ENCODE data around the gene EVX2. TPM values are rescaled to one million over a fixed set of nuclear protein-coding genes. Genes with fewer than 3 reads are reported as not detected.
A peak's percentile ranks its signal among the peaks of the same experiment; 100 is the strongest.

Gene EVX2
- total RNA-seq, 1 experiment from 2014 or later, result not detected

- ChIA-PET CTCF (interaction anchor here (0.6 to 3.9 kb wide), 9 partner anchors 16 to 1392 kb away, joined by 3 to 65 read pairs (median 5); partner anchors contain the start of gene LNPK), POLR2A (no interaction called here)
- H3K27ac Mint-ChIP-seq (ENCODE audit: low read depth, unreplicated experiment), result no peak overlapping the region
- no peak overlapping the region for H3K4me3 Mint-ChIP-seq (ENCODE audit: unreplicated experiment)
- intact Hi-C loops (cut with micrococcal nuclease), result loop anchor here (10.0 kb wide), 1 partner anchor 125 kb away; no protein-coding TSS in a partner anchor
- peaks cover 6% of the 10 kb centered on the region for H3K36me3 Mint-ChIP-seq (ENCODE audit: insufficient read depth, unreplicated experiment)
- BruUV-seq (replicated peaks), result no TSS peak
- DNase-seq (ENCODE audit: unreplicated experiment), result no peak
- peaks cover 11% of the 10 kb centered on the region for H3K4me1 Mint-ChIP-seq (ENCODE audit: insufficient read depth, unreplicated experiment)
- H3K9me3 Mint-ChIP-seq (ENCODE audit: unreplicated experiment), result no peaks in the 10 kb centered on the region
- H3K27me3 Mint-ChIP-seq (ENCODE audit: insufficient read depth, unreplicated experiment), result peaks cover 86% of the 10 kb centered on the region
- TF ChIP-seq CTCF (IDR thresholded peaks at IDR 0.05; ENCODE audit: unreplicated experiment), result no peak
These were observed 6.2 kb upstream of the EVX2 start for GRCh38 chr2:176089843-176090395.

GRCh38 chr2:176088937-176089842 is 5.4 kb upstream of the EVX2 start:
- CTCF ChIA-PET, result interaction anchor here (0.5 to 3.9 kb wide), 34 partner anchors 9 to 1392 kb away, joined by 3 to 65 read pairs (median 4); partner anchors contain the start of gene LNPK
- no peak for DNase-seq (ENCODE audit: unreplicated experiment)
- peaks cover 86% of the 10 kb centered on the region for H3K27me3 Mint-ChIP-seq (ENCODE audit: insufficient read depth, unreplicated experiment)
- POLR2A ChIA-PET, result interaction anchor here (0.6 to 3.1 kb wide), 3 partner anchors 399 to 756 kb away, joined by 3 to 12 read pairs (median 3); no protein-coding TSS in a partner anchor
- H3K36me3 Mint-ChIP-seq (ENCODE audit: insufficient read depth, unreplicated experiment), result peaks cover 6% of the 10 kb centered on the region
- H3K9me3 Mint-ChIP-seq (ENCODE audit: unreplicated experiment), result no peaks in the 10 kb centered on the region
- H3K27ac Mint-ChIP-seq (ENCODE audit: low read depth, unreplicated experiment), result no peak overlapping the region
- peaks cover 11% of the 10 kb centered on the region for H3K4me1 Mint-ChIP-seq (ENCODE audit: insufficient read depth, unreplicated experiment)
- no peak overlapping the region for H3K4me3 Mint-ChIP-seq (ENCODE audit: unreplicated experiment)
- no TSS peak for BruUV-seq (replicated peaks)
- intact Hi-C loops (cut with micrococcal nuclease), result loop anchor here (1.0 to 10.0 kb wide), 4 partner anchors 124 to 779 kb away; no protein-coding TSS in a partner anchor
- no peak for TF ChIP-seq CTCF (IDR thresholded peaks at IDR 0.05; ENCODE audit: unreplicated experiment)

GRCh38 chr2:176088048-176088936 is 4.5 kb upstream of the EVX2 start:
- ChIA-PET POLR2A (interaction anchor here (0.6 to 3.1 kb wide), 4 partner anchors 124 to 755 kb away, joined by 3 to 12 read pairs (median 3); no protein-coding TSS in a partner anchor), CTCF (interaction anchor here (0.5 to 3.9 kb wide), 43 partner anchors 8 to 1391 kb away, joined by 3 to 65 read pairs (median 4); partner anchors contain the start of gene LNPK)
- DNase-seq (ENCODE audit: unreplicated experiment), result peak; percentile 66
- peaks cover 6% of the 10 kb centered on the region for H3K36me3 Mint-ChIP-seq (ENCODE audit: insufficient read depth, unreplicated experiment)
- no TSS peak for BruUV-seq (replicated peaks)
- H3K4me1 Mint-ChIP-seq (ENCODE audit: insufficient read depth, unreplicated experiment), result peaks cover 11% of the 10 kb centered on the region
- H3K27ac Mint-ChIP-seq (ENCODE audit: low read depth, unreplicated experiment), result peak overlapping the region; percentile 23
- intact Hi-C loops (cut with micrococcal nuclease), result loop anchor here (1.0 to 10.0 kb wide), 4 partner anchors 123 to 778 kb away; no protein-coding TSS in a partner anchor
- H3K9me3 Mint-ChIP-seq (ENCODE audit: unreplicated experiment), result peaks cover 7% of the 10 kb centered on the region
- peak overlapping the region; percentile 60 for H3K4me3 Mint-ChIP-seq (ENCODE audit: unreplicated experiment)
- peak; percentile 94 for TF ChIP-seq CTCF (IDR thresholded peaks at IDR 0.05; ENCODE audit: unreplicated experiment)
- peaks cover 86% of the 10 kb centered on the region for H3K27me3 Mint-ChIP-seq (ENCODE audit: insufficient read depth, unreplicated experiment)
